ENCODE results near the gene TRIM9. TPM values are rescaled to one million over a fixed set of nuclear protein-coding genes. Genes with fewer than 3 reads are reported as not detected.
"Not testable (repeated sequence)": the region's sequence is repeated elsewhere in the genome, so short reads cannot be mapped to it uniquely, and the experiment has no call there.

Gene TRIM9
- total and polyA plus RNA-seq, 12 donors = 0.55 to 5.3 (median 2.0) TPM

DNA sequence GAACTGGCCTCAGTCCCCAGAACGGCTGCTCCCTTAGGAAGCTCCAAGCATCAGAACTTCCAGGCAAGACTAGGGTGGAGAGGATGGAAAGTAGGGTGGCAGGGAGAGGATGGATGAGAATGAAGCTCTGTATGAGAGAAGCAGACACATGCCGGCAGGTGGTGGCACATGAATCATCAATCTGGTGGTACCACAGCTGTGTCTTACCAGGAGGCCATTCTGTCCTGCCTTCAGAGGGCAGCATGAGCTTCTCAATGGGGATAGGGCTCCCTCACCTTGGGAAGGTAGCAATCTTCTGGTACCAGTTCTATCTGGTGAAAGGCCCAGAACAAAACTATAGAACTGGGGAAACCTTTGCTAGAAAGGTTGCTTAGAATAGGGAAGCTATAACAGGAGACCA, 95.2 kb downstream of the TRIM9 start:
- H3K4me1 ChIP-seq (replicated peaks in 1 of 2) = peaks cover 0 to 4% of the 10 kb centered on the region in 2 donors
- WGBS, 4 donors = 81 to 100% (median 93%) methylated on average over 2 of the region's 2 CpGs
- intact Hi-C loops (cut with DNase I) = no loop called here

DNA sequence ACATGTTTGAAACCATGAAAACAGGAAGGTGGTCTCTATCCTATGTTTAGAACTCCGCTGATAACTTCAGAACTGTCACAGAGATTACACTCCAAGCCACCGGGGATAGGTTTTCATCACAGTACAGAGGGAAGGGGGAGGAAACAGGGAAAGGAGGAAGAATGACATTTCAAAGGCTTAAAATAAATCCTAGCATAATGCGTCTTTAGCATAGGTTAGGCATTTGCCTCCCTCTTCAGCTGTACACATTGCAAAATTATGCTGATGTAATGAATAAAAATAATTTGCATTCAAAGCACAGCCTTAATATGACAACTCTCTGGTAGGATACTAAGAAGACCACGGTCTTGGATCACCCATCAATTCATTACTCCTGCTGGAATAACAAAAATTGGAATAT, 96.3 kb downstream of the TRIM9 start:
- no peak overlapping the region for H3K4me3 ChIP-seq
- intact Hi-C loops (cut with DNase I) = no loop called here
- WGBS, 4 donors = 81 to 88% (median 84%) methylated on average over 4 of the region's 4 CpGs
- no peaks in the 10 kb centered on the region for H3K9me3 ChIP-seq (replicated peaks in 1 of 3)
- no peaks in the 10 kb centered on the region for H3K36me3 ChIP-seq (replicated peaks in 1 of 2)
- H3K27me3 ChIP-seq = no peaks in the 10 kb centered on the region
- H3K27ac ChIP-seq = no peak overlapping the region
- no peak for DNase-seq
- TF ChIP-seq CTCF (IDR thresholded peaks at IDR 0.05) = no peak
- TF ChIP-seq POLR2A (IDR thresholded peaks at IDR 0.05) = no peak
- no peaks in the 10 kb centered on the region for H3K4me1 ChIP-seq (replicated peaks in 1 of 2)

More for the DNA sequence above, 95.2 kb downstream of the TRIM9 start:
- Histone ChIP-seq H3K36me3 (replicated peaks in 1 of 2) (no peaks in the 10 kb centered on the region), H3K9me3 (replicated peaks in 1 of 3) (no peaks in the 10 kb centered on the region), H3K27me3 (no peaks in the 10 kb centered on the region), H3K27ac (no peak overlapping the region), H3K4me3 (no peak overlapping the region)
- DNase-seq = no peak
- TF ChIP-seq POLR2A (IDR thresholded peaks at IDR 0.05) = no peak
- no peak for TF ChIP-seq CTCF (IDR thresholded peaks at IDR 0.05)

- Histone ChIP-seq H3K36me3 (replicated peaks in 1 of 2) (no peaks in the 10 kb centered on the region), H3K4me1 (replicated peaks in 1 of 2) (no peaks in the 10 kb centered on the region), H3K27me3 (no peaks in the 10 kb centered on the region), H3K27ac (no peak overlapping the region), H3K4me3 (no peak overlapping the region), H3K9me3 (replicated peaks in 1 of 3) (no peaks in the 10 kb centered on the region)
- DNase-seq = no peak
- intact Hi-C loops (cut with DNase I) = no loop called here
- TF ChIP-seq POLR2A (IDR thresholded peaks at IDR 0.05) (no peak), CTCF (IDR thresholded peaks at IDR 0.05) (no peak)
- WGBS, 4 donors = 87 to 93% (median 89%) methylated on average over 8 to 9 of the region's 9 CpGs
Observed at GRCh38 chr14:50997712-50998111, 97.2 kb downstream of the TRIM9 start.

DNA sequence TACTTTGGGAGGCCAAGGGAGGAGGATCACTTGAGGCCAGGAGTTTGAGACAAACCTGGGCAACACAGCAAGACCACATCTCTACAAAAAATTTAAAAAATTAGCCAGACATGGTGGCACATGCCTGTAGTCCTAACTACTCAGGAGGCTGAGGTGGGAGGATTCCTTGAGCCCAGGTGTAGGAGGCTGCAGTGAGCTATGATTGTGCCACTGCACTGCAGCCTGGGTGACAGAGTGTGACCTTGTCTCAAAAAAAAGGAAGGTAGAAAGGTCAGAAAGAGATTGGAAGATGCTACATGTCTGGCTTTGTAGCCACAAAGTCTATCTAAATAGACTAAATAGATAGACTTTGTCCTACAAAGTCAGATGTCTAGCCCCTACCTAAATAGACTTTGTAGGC, 100.7 kb downstream of the TRIM9 start:
- intact Hi-C loops (cut with DNase I); H3K27ac ChIP-seq; H3K27me3 ChIP-seq; DNase-seq; H3K9me3 ChIP-seq (replicated peaks in 1 of 3); H3K4me3 ChIP-seq; H3K4me1 ChIP-seq (replicated peaks in 1 of 2); H3K36me3 ChIP-seq (replicated peaks in 1 of 2): not testable (repeated sequence)

DNA sequence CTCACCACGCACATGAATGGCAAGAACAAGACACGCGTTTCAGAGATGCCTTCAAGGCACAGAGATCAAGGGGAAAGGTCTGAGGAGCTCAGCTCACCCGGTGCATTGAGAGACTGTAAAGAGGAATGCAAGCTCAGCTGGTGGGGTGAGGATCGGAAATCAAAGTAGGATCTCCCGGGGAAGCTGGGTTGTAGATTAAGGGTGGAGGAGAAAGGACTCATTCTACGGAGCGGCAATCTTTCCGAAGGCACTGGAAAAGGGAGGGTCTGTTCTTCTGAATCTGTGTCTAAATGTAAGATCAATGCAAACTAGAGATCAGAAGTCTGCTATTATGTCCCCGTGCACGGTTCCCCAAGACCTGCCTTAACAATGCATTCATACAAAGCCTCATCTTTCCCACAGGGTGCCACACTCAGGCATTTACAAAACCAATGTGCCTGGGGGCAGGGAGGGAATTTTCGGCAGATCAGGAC, 109.0 kb downstream of the TRIM9 start:
- H3K36me3 ChIP-seq (replicated peaks in 1 of 2) = no peaks in the 10 kb centered on the region
- H3K9me3 ChIP-seq (replicated peaks in 1 of 3) = no peaks in the 10 kb centered on the region
- H3K4me1 ChIP-seq (replicated peaks in 1 of 2) = no peaks in the 10 kb centered on the region
- no peak overlapping the region for H3K27ac ChIP-seq
- intact Hi-C loops (cut with DNase I) = no loop called here
- DNase-seq = no peak
- H3K27me3 ChIP-seq = no peaks in the 10 kb centered on the region
- no peak for TF ChIP-seq CTCF (IDR thresholded peaks at IDR 0.05)
- no peak for TF ChIP-seq POLR2A (IDR thresholded peaks at IDR 0.05)
- 67 to 72% (median 68%) methylated on average over 12 of the region's 12 CpGs for WGBS, 4 donors
- no peak overlapping the region for H3K4me3 ChIP-seq
